Panc1 (cell line): ENCODE results near the gene SLC6A1.

Source experiments
- CTCF ChIP-seq: fragments of 450-650 bp; IDR thresholded peaks from 2 replicates; pipeline ENCODE4 v1.5.1; 2017; ENCODE audit warnings: mild to moderate bottlenecking
- POLR2AphosphoS5 ChIP-seq: IDR thresholded peaks from 2 replicates; pipeline ENCODE4 v1.6.1; 2012; ENCODE audit warnings: mild to moderate bottlenecking, low read depth, low read length, moderate library complexity

GRCh38 chr3:10968401-10968800 is 24.1 kb upstream of the SLC6A1 start:
- TF ChIP-seq CTCF (no peak), POLR2AphosphoS5 (no peak)
